ENCODE measurements around the gene LATS1.
"Not testable (repeated sequence)": the region's sequence is repeated elsewhere in the genome, so short reads cannot be mapped to it uniquely, and the experiment has no call there.

The LATS1 gene

GRCh38 chr6:149756261-149756636 lies 38.3 kb upstream of the LATS1 start:
- H3K9me3 ChIP-seq (ENCODE audit: insufficient read depth, low read length): no peaks in the 10 kb centered on the region
- H3K4me2 ChIP-seq (ENCODE audit: low read length): no peak overlapping the region
- no peak overlapping the region for H2AFZ ChIP-seq (ENCODE audit: low read depth, low read length)
- TF ChIP-seq EZH2phosphoT487 (IDR thresholded peaks at IDR 0.05; ENCODE audit: low read depth) (no peak), CTCF (IDR thresholded peaks at IDR 0.05; ENCODE audit: low read depth, low read length) (no peak)
- H3K4me3 ChIP-seq (ENCODE audit: low read length): no peak overlapping the region
- H3K27ac ChIP-seq (ENCODE audit: low read length): no peak overlapping the region
- no peak overlapping the region for H3K9ac ChIP-seq (ENCODE audit: low read length)
- H3K79me2 ChIP-seq (ENCODE audit: low read length): peaks cover 66% of the 10 kb centered on the region
- peaks cover 6% of the 10 kb centered on the region for H3K36me3 ChIP-seq (replicated peaks; ENCODE audit: low read depth, low read length)
- H3K4me1 ChIP-seq (ENCODE audit: low read length): peaks cover 5% of the 10 kb centered on the region
- no peaks in the 10 kb centered on the region for H3K27me3 ChIP-seq (ENCODE audit: low read depth, low read length)
- peaks cover 20% of the 10 kb centered on the region; the same call in 1 of the 2 replicates for H4K20me1 ChIP-seq (ENCODE audit: insufficient read depth, low read length)

- TF ChIP-seq CTCF (IDR thresholded peaks at IDR 0.05; ENCODE audit: low read depth, low read length) (no peak), EZH2phosphoT487 (IDR thresholded peaks at IDR 0.05; ENCODE audit: low read depth) (no peak)
- no peaks in the 10 kb centered on the region for H3K27me3 ChIP-seq (ENCODE audit: low read depth, low read length)
- H3K79me2 ChIP-seq (ENCODE audit: low read length): peaks cover 73% of the 10 kb centered on the region
- peaks cover 6% of the 10 kb centered on the region for H3K36me3 ChIP-seq (replicated peaks; ENCODE audit: low read depth, low read length)
- no peak overlapping the region for H3K27ac ChIP-seq (ENCODE audit: low read length)
- no peak overlapping the region for H3K4me3 ChIP-seq (ENCODE audit: low read length)
- H3K4me1 ChIP-seq (ENCODE audit: low read length): peaks cover 3% of the 10 kb centered on the region
- no peak overlapping the region for H2AFZ ChIP-seq (ENCODE audit: low read depth, low read length)
- H4K20me1 ChIP-seq (ENCODE audit: insufficient read depth, low read length): peaks cover 25% of the 10 kb centered on the region; the same call in 1 of the 2 replicates
- no peak overlapping the region for H3K9ac ChIP-seq (ENCODE audit: low read length)
- H3K9me3 ChIP-seq (ENCODE audit: insufficient read depth, low read length): no peaks in the 10 kb centered on the region
- no peak overlapping the region for H3K4me2 ChIP-seq (ENCODE audit: low read length)
Measured at GRCh38 chr6:149755300-149756260, 37.7 kb upstream of the LATS1 start.

GRCh38 chr6:149754548-149754947 lies 36.6 kb upstream of the LATS1 start:
- Histone ChIP-seq H3K9me3 (ENCODE audit: insufficient read depth, low read length) (no peaks in the 10 kb centered on the region), H3K36me3 (replicated peaks; ENCODE audit: low read depth, low read length) (no peaks in the 10 kb centered on the region), H3K4me2 (ENCODE audit: low read length) (no peak overlapping the region), H2AFZ (ENCODE audit: low read depth, low read length) (no peak overlapping the region), H3K79me2 (ENCODE audit: low read length) (peaks cover 76% of the 10 kb centered on the region), H3K27me3 (ENCODE audit: low read depth, low read length) (no peaks in the 10 kb centered on the region), H3K27ac (ENCODE audit: low read length) (no peak overlapping the region), H3K4me3 (ENCODE audit: low read length) (no peak overlapping the region), H3K4me1 (ENCODE audit: low read length) (peaks cover 4% of the 10 kb centered on the region), H3K9ac (ENCODE audit: low read length) (no peak overlapping the region), H4K20me1 (ENCODE audit: insufficient read depth, low read length) (peaks cover 26% of the 10 kb centered on the region; the same call in 1 of the 2 replicates)
- no peak for TF ChIP-seq EZH2phosphoT487 (IDR thresholded peaks at IDR 0.05; ENCODE audit: low read depth)

- H3K9ac ChIP-seq (ENCODE audit: low read length); H2AFZ ChIP-seq (ENCODE audit: low read depth, low read length); H3K4me3 ChIP-seq (ENCODE audit: low read length); H3K27ac ChIP-seq (ENCODE audit: low read length); H3K4me1 ChIP-seq (ENCODE audit: low read length); H3K36me3 ChIP-seq (replicated peaks; ENCODE audit: low read depth, low read length); H3K4me2 ChIP-seq (ENCODE audit: low read length); H3K27me3 ChIP-seq (ENCODE audit: low read depth, low read length); H3K9me3 ChIP-seq (ENCODE audit: insufficient read depth, low read length): not testable (repeated sequence)
- H4K20me1 ChIP-seq (ENCODE audit: insufficient read depth, low read length): peaks cover 26% of the 10 kb centered on the region; the same call in 1 of the 2 replicates
- H3K79me2 ChIP-seq (ENCODE audit: low read length): peaks cover 74% of the 10 kb centered on the region
Measured at GRCh38 chr6:149753374-149753637, 35.4 kb upstream of the LATS1 start.

GRCh38 chr6:149752600-149753373 lies 34.9 kb upstream of the LATS1 start:
- H3K4me3 ChIP-seq (ENCODE audit: low read length): no peak overlapping the region
- no peak overlapping the region for H3K4me2 ChIP-seq (ENCODE audit: low read length)
- H4K20me1 ChIP-seq (ENCODE audit: insufficient read depth, low read length): peaks cover 26% of the 10 kb centered on the region; the same call in 1 of the 2 replicates
- no peak overlapping the region for H2AFZ ChIP-seq (ENCODE audit: low read depth, low read length)
- H3K27ac ChIP-seq (ENCODE audit: low read length): no peak overlapping the region
- TF ChIP-seq EZH2phosphoT487 (IDR thresholded peaks at IDR 0.05; ENCODE audit: low read depth): no peak
- no peaks in the 10 kb centered on the region for H3K9me3 ChIP-seq (ENCODE audit: insufficient read depth, low read length)
- peaks cover 72% of the 10 kb centered on the region for H3K79me2 ChIP-seq (ENCODE audit: low read length)
- H3K4me1 ChIP-seq (ENCODE audit: low read length): peaks cover 4% of the 10 kb centered on the region
- no peaks in the 10 kb centered on the region for H3K27me3 ChIP-seq (ENCODE audit: low read depth, low read length)
- no peaks in the 10 kb centered on the region for H3K36me3 ChIP-seq (replicated peaks; ENCODE audit: low read depth, low read length)
- H3K9ac ChIP-seq (ENCODE audit: low read length): no peak overlapping the region

GRCh38 chr6:149751920-149752319 lies 34.0 kb upstream of the LATS1 start:
- H3K9me3 ChIP-seq (ENCODE audit: insufficient read depth, low read length); H2AFZ ChIP-seq (ENCODE audit: low read depth, low read length); H3K27ac ChIP-seq (ENCODE audit: low read length); H3K4me3 ChIP-seq (ENCODE audit: low read length); H3K4me1 ChIP-seq (ENCODE audit: low read length); H3K4me2 ChIP-seq (ENCODE audit: low read length); H3K27me3 ChIP-seq (ENCODE audit: low read depth, low read length); H3K36me3 ChIP-seq (replicated peaks; ENCODE audit: low read depth, low read length); H3K9ac ChIP-seq (ENCODE audit: low read length): not testable (repeated sequence)
- peaks cover 26% of the 10 kb centered on the region; the same call in 1 of the 2 replicates for H4K20me1 ChIP-seq (ENCODE audit: insufficient read depth, low read length)
- H3K79me2 ChIP-seq (ENCODE audit: low read length): peaks cover 67% of the 10 kb centered on the region

All from OCI-LY3 (cell line).